PC-9 (cell line): ENCODE data around the gene NUDT17. TPM values are rescaled to one million over a fixed set of nuclear protein-coding genes. Genes with fewer than 3 reads are reported as not detected.

Experiments used
- BruUV-seq: library from RNA; stranded (reverse); fragments of 400-500 nt; replicated peaks from 2 replicates; lab custom pipeline; 2021; lab: Mats Ljungman, UMichigan
- CTCF ChIA-PET: fragments of 300-600 bp; sonication (Branson Sonifier 250); formaldehyde crosslinking; loops from one replicate; lab custom pipeline; 2022; ENCODE audit warnings: antibody characterized with exemption; lab: Charles Lee
- POLR2A ChIA-PET: fragments of 300-600 bp; sonication (Branson Sonifier 250); formaldehyde crosslinking; loops from one replicate; lab custom pipeline; 2022; ENCODE audit warnings: antibody characterized with exemption; ENCODE audit not compliant: unreplicated experiment; lab: Charles Lee
- DNase-seq, 2 experiments: peaks; one replicate each; pipeline versions ENCODE4 v3.0.0 to v3.0.0-alpha.2; 2015 to 2022; ENCODE audit warnings: mixed read lengths in 1 of 2
- H2AFZ ChIP-seq: fragments of 200-600 bp; sonication (generic); 2 replicates; pipeline ENCODE4 v1.8.1; 2017; ENCODE audit warnings: antibody characterized with exemption
- H3F3A ChIP-seq: fragments of 200-600 bp; sonication (generic); 2 replicates; pipeline ENCODE4 v1.8.1; 2017; ENCODE audit warnings: antibody characterized with exemption, mild to moderate bottlenecking, low read depth; ENCODE audit not compliant: insufficient read depth
- H3K27ac ChIP-seq: fragments of 200-600 bp; sonication (generic); 2 replicates; pipeline ENCODE4 v1.6.1; 2016; ENCODE audit warnings: mixed run types
- H3K27me3 ChIP-seq: fragments of 200-600 bp; sonication (generic); 2 replicates; pipeline ENCODE4 v1.6.1; 2016; ENCODE audit warnings: low read depth, mixed run types; ENCODE audit not compliant: insufficient read depth
- H3K36me3 ChIP-seq: fragments of 200-600 bp; sonication (generic); 2 replicates; pipeline ENCODE4 v1.6.1; 2016; ENCODE audit warnings: low read depth, mixed run types
- H3K4me1 ChIP-seq: fragments of 200-600 bp; sonication (generic); replicated peaks from 2 replicates; pipeline ENCODE4 v1.6.1; 2016; ENCODE audit warnings: mixed run types; ENCODE audit not compliant: insufficient read depth
- H3K4me2 ChIP-seq: fragments of 200-600 bp; sonication (generic); 2 replicates; pipeline ENCODE4 v1.6.1; 2017; ENCODE audit warnings: mixed run types
- H3K4me3 ChIP-seq: fragments of 200-600 bp; sonication (generic); 2 replicates; pipeline ENCODE4 v1.6.1; 2016; ENCODE audit warnings: mixed run types
- H3K79me2 ChIP-seq: fragments of 200-600 bp; sonication (generic); 2 replicates; pipeline ENCODE4 v1.6.1; 2017; ENCODE audit warnings: low read depth, mixed run types
- H3K9me2 ChIP-seq: fragments of 200-600 bp; sonication (generic); 2 replicates; pipeline ENCODE4 v1.8.1; 2017; ENCODE audit warnings: mild to moderate bottlenecking; ENCODE audit not compliant: insufficient read depth
- H3K9me3 ChIP-seq: fragments of 200-600 bp; sonication (generic); 2 replicates; pipeline ENCODE4 v1.8.1; 2016; ENCODE audit warnings: low read depth; ENCODE audit not compliant: insufficient read depth
- H4K20me1 ChIP-seq: fragments of 200-600 bp; sonication (generic); 2 replicates; pipeline ENCODE4 v1.8.1; 2017; ENCODE audit not compliant: insufficient read depth
- EZH2 ChIP-seq: fragments of 200-600 bp; sonication (generic); IDR thresholded peaks from 2 replicates; pipeline ENCODE4 v1.8.0; 2017; ENCODE audit warnings: antibody characterized with exemption, low read depth
- intact Hi-C: fragments of 100-400 bp; cut with micrococcal nuclease; formaldehyde crosslinking; loops from one replicate; pipeline ENCODE4 v1.10.0; 2022; ENCODE audit not compliant: unreplicated experiment
- total RNA-seq: library from RNA; stranded (reverse); gene quantifications from 2 replicates; pipeline ENCODE4 v1.2.3, GENCODE V29; 2021
- TF ChIP-seq, protein P1 (sequence below): fragments of 200-600 bp; sonication (generic); conservative IDR thresholded peaks from 2 replicates; pipeline ENCODE4 v1.6.1; 2017; ENCODE audit warnings: mixed run types, antibody characterized with exemption, mild to moderate bottlenecking, moderate library complexity

The NUDT17 gene
- total RNA-seq, 1 experiment from 2014 or later: 1.0 TPM

DNA sequence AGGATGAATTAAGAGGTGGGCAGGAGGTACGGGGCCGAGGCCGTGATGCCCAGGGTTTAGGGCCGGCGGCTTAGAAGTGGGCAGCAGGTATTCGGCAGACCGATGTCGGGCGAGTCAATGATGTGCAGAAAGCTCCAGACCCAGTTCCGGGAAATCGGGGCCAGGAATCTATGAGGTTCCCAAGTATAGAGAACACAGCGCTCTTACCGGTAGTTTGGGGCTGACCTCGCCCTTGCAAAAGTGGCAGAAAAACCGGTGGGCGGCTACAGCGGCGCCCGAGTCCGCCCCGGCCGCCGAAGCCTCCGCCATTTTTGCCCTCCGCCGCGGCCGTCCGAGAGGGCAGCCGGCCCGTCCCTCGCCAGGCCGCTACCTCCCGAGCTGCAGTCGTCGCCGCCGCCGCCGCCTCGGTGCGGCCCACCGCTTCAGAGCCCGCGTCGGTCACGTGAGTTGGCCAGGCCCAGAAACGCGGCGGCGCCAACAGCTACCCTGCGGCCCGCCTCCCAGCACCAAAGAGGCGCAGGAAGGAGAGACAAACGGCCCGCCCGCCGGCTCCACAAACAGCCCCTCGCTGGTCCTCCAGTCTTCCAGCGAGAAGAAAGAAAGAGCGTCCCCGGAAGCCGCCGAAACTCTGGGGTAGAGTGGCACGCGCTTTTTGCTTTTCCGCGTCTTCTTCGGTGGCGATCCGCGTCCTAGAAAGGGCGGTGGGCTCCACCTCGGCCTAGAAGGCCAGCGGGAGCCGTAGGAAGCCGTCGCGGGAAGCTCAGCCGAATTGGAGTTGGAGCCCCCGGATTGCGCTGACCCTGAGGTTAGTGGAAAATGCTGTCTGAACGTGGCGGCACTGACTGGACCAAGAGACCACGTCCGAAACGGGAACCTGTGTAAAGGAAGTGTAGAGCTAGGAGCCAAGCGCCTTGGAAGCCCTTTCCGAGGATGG is 21.6 kb upstream of the NUDT17 start, which contains the start of the genes POLR3C and RNF115:
Gene POLR3C, plus strand, starts transcription at position 636 of the 934 bp plus-strand sequence. CDS start 1,577 bp downstream, outside the sequence.
Gene RNF115, minus strand, starts transcription at position 531 of the 934 bp plus-strand sequence. Its CDS starts 222 bp downstream, at position 309.
- TSS peak; percentile 16 for BruUV-seq

DNA sequence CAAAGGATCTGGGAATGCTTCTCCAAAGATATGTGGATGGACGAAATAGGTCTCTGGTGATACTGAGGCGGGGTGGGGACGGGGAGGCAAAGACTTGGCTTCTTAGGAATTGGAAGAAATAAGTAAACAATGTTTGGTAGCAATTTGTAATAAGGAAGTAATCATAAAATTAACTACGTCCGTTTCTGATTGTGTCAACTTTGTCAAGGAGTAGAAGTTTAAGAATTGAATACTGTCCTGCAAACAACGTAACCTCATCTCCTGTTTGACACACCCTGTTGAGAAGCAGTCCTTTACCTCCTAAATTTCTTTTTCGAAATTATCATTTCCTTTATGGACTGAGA is 21.0 kb upstream of the NUDT17 start:
- no peaks in the 10 kb centered on the region for H4K20me1 ChIP-seq
- peaks cover 30% of the 10 kb centered on the region for H3K36me3 ChIP-seq
- H3K4me1 ChIP-seq: peaks cover 12% of the 10 kb centered on the region
- ChIA-PET CTCF (no interaction called here), POLR2A (interaction anchor here (0.6 to 1.1 kb wide), 4 partner anchors 42 to 84 kb away, joined by 3 to 16 read pairs (median 6); no protein-coding TSS in a partner anchor)
- peaks cover 25% of the 10 kb centered on the region for H3K79me2 ChIP-seq
- intact Hi-C loops: loop anchor here (2.0 to 5.0 kb wide), 2 partner anchors 42 to 102 kb away; no protein-coding TSS in a partner anchor
- H3F3A ChIP-seq: no peaks in the 10 kb centered on the region; the same call in 1 of the 2 replicates
- peak overlapping the region; percentile 81 for H3K27ac ChIP-seq
- TF ChIP-seq, protein P1, sequence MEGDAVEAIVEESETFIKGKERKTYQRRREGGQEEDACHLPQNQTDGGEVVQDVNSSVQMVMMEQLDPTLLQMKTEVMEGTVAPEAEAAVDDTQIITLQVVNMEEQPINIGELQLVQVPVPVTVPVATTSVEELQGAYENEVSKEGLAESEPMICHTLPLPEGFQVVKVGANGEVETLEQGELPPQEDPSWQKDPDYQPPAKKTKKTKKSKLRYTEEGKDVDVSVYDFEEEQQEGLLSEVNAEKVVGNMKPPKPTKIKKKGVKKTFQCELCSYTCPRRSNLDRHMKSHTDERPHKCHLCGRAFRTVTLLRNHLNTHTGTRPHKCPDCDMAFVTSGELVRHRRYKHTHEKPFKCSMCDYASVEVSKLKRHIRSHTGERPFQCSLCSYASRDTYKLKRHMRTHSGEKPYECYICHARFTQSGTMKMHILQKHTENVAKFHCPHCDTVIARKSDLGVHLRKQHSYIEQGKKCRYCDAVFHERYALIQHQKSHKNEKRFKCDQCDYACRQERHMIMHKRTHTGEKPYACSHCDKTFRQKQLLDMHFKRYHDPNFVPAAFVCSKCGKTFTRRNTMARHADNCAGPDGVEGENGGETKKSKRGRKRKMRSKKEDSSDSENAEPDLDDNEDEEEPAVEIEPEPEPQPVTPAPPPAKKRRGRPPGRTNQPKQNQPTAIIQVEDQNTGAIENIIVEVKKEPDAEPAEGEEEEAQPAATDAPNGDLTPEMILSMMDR: no peak
- TF ChIP-seq EZH2: no peak
- no peaks in the 10 kb centered on the region for H3K9me3 ChIP-seq
- H3K27me3 ChIP-seq: no peaks in the 10 kb centered on the region
- no peaks in the 10 kb centered on the region for H3K9me2 ChIP-seq
- no TSS peak for BruUV-seq
- peak overlapping the region; percentile 84 for H2AFZ ChIP-seq
- H3K4me3 ChIP-seq: peak overlapping the region; percentile 85
- H3K4me2 ChIP-seq: peak overlapping the region; percentile 91
- DNase-seq: no peak

More for the DNA sequence above, 21.6 kb upstream of the NUDT17 start, which contains the start of the genes POLR3C and RNF115:
- no peak for TF ChIP-seq EZH2
- TF ChIP-seq, protein P1: no peak
- Histone ChIP-seq H4K20me1 (no peaks in the 10 kb centered on the region), H3K9me2 (no peaks in the 10 kb centered on the region), H3K4me2 (peak within 1 kb of the TSS; percentile 91), H3K27me3 (no peaks in the 10 kb centered on the region), H3K9me3 (no peaks in the 10 kb centered on the region), H3K36me3 (peaks cover 24% of the 10 kb centered on the region), H3K4me3 (peak within 1 kb of the TSS; percentile 85), H3K4me1 (peaks cover 16% of the 10 kb centered on the region), H3K27ac (peak within 1 kb of the TSS; percentile 81), H2AFZ (peak within 1 kb of the TSS; percentile 84), H3K79me2 (peaks cover 29% of the 10 kb centered on the region), H3F3A (no peaks in the 10 kb centered on the region; the same call in 1 of the 2 replicates)
- DNase-seq: peak; percentile 69 to 86
- ChIA-PET POLR2A (interaction anchor here (0.6 to 1.1 kb wide), 6 partner anchors 20 to 84 kb away, joined by 3 to 16 read pairs (median 4); partner anchors contain the start of gene NUDT17), CTCF (no interaction called here)
- intact Hi-C loops: loop anchor here (2.0 to 5.0 kb wide), 2 partner anchors 41 to 102 kb away; no protein-coding TSS in a partner anchor

DNA sequence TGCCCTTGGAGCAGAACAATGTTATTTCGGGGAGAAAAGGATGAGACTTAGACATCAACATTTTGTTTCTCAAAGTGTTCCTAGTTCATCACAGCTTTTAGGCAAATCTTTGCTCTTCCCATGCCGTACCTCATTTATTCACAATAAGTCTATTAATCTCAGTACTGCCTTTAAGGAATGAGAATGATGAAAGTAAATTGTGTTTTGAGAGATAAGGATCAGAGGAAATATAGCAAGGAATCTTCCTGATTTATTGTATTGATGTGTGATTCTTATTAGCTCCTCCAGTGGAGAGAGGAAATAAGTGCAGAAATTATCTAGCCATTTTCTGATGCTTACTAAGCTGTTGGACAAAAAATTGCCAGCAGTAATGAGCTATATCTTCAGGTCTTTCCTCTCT is 19.4 kb upstream of the NUDT17 start:
- H3K36me3 ChIP-seq: peaks cover 40% of the 10 kb centered on the region
- H4K20me1 ChIP-seq: no peaks in the 10 kb centered on the region
- H3K27ac ChIP-seq: no peak overlapping the region
- no peaks in the 10 kb centered on the region for H3K9me3 ChIP-seq
- no peaks in the 10 kb centered on the region for H3K9me2 ChIP-seq
- peak overlapping the region; percentile 91; the same call in 1 of the 2 replicates for H3K4me2 ChIP-seq
- ChIA-PET POLR2A (interaction anchor here (0.6 kb wide), 2 partner anchors 75 to 88 kb away, joined by 3 to 8 read pairs; no protein-coding TSS in a partner anchor), CTCF (no interaction called here)
- H2AFZ ChIP-seq: no peak overlapping the region
- H3K79me2 ChIP-seq: peaks cover 20% of the 10 kb centered on the region
- no peak for DNase-seq
- BruUV-seq: no TSS peak
- no peak overlapping the region for H3K4me3 ChIP-seq
- TF ChIP-seq, protein P1: no peak; the same call in 1 of the 2 replicates
- no peak for TF ChIP-seq EZH2
- H3K27me3 ChIP-seq: no peaks in the 10 kb centered on the region
- peaks cover 10% of the 10 kb centered on the region for H3K4me1 ChIP-seq
- intact Hi-C loops: no loop called here
- H3F3A ChIP-seq: no peaks in the 10 kb centered on the region; the same call in 1 of the 2 replicates
